Retina (tissue), 1 donor: ENCODE results near the gene ATAD3C.
"Not testable (repeated sequence)": the region's sequence is repeated elsewhere in the genome, so short reads cannot be mapped to it uniquely, and the experiment has no call there.

Experiments
- DNase-seq: peaks from one replicate; pipeline ENCODE4 v3.0.0-alpha.2; 2016

The ATAD3C gene

DNA sequence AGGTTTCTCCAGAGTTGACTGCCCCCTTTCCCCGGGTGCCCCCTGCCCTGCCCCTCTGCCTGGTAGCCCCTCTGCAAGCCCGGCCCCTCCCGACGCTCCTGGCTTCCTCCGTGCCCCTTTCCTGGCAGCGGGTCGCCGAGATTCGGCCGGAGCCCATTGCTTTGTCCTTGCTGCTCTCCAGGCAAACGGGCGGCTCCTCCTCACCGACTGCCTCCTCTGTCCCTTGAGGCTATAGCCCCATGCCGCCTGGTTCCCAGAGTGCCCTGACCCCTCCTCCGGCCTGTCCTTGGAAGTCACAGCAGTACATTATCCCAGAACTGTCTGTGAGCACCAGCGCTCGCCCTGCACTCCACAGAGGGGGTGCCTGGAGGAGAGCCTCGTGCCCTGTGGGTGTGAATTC is 64.2 kb downstream of the ATAD3C start:
- DNase-seq, result not testable (repeated sequence)

DNA sequence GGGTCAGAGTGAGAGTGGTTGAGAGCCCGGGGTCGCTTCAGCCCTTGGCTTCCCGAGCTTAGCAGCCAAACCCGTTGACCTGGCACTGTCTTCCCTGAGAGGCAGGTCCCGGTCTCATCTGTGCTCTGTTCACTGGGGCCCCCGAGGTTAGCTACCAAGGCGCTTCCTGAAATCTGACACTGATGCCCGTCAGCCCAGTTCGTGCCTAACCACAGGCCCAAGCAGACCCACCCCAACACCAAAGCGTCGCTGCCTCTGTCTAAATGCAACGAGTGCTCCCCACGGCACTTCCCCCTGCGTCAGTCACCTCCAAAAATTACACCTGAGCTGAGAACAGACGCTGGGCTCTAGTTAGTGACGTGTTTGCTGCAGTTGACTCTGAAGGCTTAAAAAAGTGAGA is 64.9 kb downstream of the ATAD3C start:
- not testable (repeated sequence) for DNase-seq

DNA sequence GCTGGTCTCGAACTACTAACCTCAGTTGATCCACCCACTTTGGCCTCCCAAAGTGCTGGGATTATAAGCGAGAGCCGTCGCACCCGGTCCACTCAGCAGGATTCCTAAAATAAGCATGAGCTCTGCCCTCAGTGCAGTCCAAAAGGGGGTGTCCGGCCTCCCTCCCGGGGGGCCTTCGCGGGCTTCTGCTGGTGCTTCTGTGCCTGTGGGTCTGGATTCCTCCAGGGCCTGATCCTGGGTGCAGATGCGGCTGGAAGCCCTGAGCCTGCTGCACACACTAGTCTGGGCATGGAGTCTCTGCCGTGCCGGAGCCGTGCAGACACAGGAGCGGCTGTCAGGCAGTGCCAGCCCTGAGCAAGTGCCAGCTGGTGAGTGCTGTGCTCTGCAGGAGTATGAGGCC is 67.4 kb downstream of the ATAD3C start:
- DNase-seq, result not testable (repeated sequence)

DNA sequence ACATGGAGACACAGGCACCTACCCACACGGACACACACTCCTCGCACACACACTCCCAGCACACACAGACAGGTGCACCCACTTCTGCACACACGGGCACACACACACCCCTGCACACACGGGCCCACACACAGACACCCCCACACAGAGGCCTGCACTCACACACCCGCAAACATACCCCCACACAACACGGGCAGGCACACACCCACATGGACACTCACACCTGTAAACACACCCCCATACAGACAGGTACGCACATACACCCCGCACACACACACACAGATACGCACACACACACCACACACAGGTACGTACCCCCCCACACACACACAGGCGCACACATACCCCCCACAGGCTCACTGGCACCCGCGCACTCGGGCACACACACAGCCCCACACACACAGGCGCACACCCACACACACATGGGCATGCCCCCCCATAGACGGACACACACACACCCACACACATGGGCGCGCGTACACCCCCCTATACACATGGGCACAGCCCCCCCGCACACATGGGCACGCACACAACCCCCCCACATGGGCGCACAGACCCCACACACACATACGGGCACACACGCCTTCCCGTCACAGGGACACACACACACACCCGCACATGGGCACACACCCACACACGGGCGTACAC is 68.6 kb downstream of the ATAD3C start:
- DNase-seq, result no peak

DNA sequence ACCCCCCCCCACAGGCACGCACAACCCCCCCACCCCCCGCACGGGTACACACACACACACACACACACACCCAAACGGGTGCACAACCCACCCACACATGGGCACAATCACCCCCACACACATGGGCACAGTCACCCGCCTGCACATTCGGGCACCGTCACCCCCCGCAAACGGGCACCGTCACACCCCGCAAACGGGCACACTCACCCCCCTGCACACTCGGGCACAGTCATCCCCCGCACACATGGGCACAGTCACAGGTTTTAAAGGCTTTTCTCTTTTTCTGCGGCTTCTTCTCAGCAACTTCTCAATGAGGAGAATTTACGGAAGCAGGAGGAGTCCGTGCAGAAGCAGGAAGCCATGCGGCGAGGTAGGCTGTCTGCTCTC is 69.1 kb downstream of the ATAD3C start:
- DNase-seq, result not testable (repeated sequence)
